22Rv1 (cell line): ENCODE measurements around the gene GALR1.

Source experiments
- ZFX ChIP-seq: fragments of 450-650 bp; IDR thresholded peaks from 2 replicates; pipeline ENCODE4 v1.6.1; 2017; ENCODE audit warnings: antibody characterized with exemption, borderline replicate concordance
- TF ChIP-seq, protein P1 (sequence below): fragments of 450-650 bp; IDR thresholded peaks from 2 replicates; pipeline ENCODE4 v1.5.1; 2017; ENCODE audit warnings: mild to moderate bottlenecking

DNA sequence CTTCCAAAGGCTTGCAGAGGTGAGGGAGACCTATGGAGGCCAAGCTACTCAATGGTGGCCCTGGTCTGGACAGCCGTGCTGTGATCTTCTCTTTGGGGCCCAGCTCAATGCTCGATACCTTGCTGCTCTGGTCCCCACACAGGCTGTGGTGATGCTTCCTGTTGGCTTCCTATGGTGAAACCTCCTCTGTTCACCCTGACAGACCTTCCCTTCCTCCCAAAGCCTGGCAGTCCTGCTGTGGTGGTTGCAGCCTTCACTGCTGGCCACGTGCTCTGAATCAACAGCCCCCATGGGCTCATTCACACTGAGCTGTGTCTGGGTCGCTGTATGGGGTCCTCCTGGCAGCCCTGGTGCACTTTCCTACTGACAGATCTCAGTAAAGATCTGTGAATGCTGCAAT, 31.0 kb upstream of the GALR1 start:
- TF ChIP-seq, protein P1, sequence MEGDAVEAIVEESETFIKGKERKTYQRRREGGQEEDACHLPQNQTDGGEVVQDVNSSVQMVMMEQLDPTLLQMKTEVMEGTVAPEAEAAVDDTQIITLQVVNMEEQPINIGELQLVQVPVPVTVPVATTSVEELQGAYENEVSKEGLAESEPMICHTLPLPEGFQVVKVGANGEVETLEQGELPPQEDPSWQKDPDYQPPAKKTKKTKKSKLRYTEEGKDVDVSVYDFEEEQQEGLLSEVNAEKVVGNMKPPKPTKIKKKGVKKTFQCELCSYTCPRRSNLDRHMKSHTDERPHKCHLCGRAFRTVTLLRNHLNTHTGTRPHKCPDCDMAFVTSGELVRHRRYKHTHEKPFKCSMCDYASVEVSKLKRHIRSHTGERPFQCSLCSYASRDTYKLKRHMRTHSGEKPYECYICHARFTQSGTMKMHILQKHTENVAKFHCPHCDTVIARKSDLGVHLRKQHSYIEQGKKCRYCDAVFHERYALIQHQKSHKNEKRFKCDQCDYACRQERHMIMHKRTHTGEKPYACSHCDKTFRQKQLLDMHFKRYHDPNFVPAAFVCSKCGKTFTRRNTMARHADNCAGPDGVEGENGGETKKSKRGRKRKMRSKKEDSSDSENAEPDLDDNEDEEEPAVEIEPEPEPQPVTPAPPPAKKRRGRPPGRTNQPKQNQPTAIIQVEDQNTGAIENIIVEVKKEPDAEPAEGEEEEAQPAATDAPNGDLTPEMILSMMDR = no peak
- TF ChIP-seq ZFX = no peak
